ENCODE results near the gene CD300LF. TPM values are rescaled to one million over a fixed set of nuclear protein-coding genes. Genes with fewer than 3 reads are reported as not detected.

Gene CD300LF
- total RNA-seq, 2 experiments from 2014 or later: not detected

GRCh38 chr17:74695629-74696028, 17.1 kb downstream of the CD300LF start:
- Mint-ChIP-seq H3K36me3 (ENCODE audit: low read depth) (no peaks in the 10 kb centered on the region), H3K4me1 (peaks cover 2% of the 10 kb centered on the region), H3K27me3 (peaks cover 33% of the 10 kb centered on the region), H3K9me3 (peaks cover 6% of the 10 kb centered on the region), H3K4me3 (no peak overlapping the region), H3K27ac (no peak overlapping the region)
- ChIA-PET CTCF (no interaction called here), POLR2A (no interaction called here)
- DNase-seq: no peak

- CTCF ChIA-PET: no interaction called here
- H3K27ac Mint-ChIP-seq: no peak overlapping the region
- POLR2A ChIA-PET: no interaction called here
- DNase-seq: no peak
- no peak overlapping the region for H3K4me3 Mint-ChIP-seq
- peaks cover 32% of the 10 kb centered on the region for H3K27me3 Mint-ChIP-seq
- no peaks in the 10 kb centered on the region for H3K36me3 Mint-ChIP-seq (ENCODE audit: low read depth)
- peaks cover 6% of the 10 kb centered on the region for H3K9me3 Mint-ChIP-seq
- H3K4me1 Mint-ChIP-seq: peaks cover 15% of the 10 kb centered on the region
Measured at GRCh38 chr17:74694081-74694480, 18.6 kb downstream of the CD300LF start.

- H3K36me3 Mint-ChIP-seq (ENCODE audit: low read depth): no peaks in the 10 kb centered on the region
- H3K4me3 Mint-ChIP-seq: no peak overlapping the region
Measured at GRCh38 chr17:74691151-74691550, 21.6 kb downstream of the CD300LF start.

GRCh38 chr17:74690409-74690825, 22.3 kb downstream of the CD300LF start:
- Mint-ChIP-seq H3K36me3 (ENCODE audit: low read depth) (no peaks in the 10 kb centered on the region), H3K4me1 (peaks cover 26% of the 10 kb centered on the region), H3K4me3 (no peak overlapping the region), H3K27ac (no peak overlapping the region), H3K9me3 (peaks cover 6% of the 10 kb centered on the region), H3K27me3 (peaks cover 36% of the 10 kb centered on the region)
- ChIA-PET POLR2A (interaction anchor here (1.2 kb wide), 1 partner anchor 48 kb away, joined by 3 read pairs; no protein-coding TSS in a partner anchor), CTCF (interaction anchor here (3.0 kb wide), 1 partner anchor 33 kb away, joined by 15 read pairs; no protein-coding TSS in a partner anchor)
- no peak for DNase-seq

More at GRCh38 chr17:74691151-74691550, 21.6 kb downstream of the CD300LF start:
- Mint-ChIP-seq H3K27me3 (peaks cover 29% of the 10 kb centered on the region), H3K27ac (no peak overlapping the region), H3K4me1 (peaks cover 26% of the 10 kb centered on the region), H3K9me3 (peaks cover 6% of the 10 kb centered on the region)
- ChIA-PET CTCF (interaction anchor here (3.0 kb wide), 1 partner anchor 34 kb away, joined by 15 read pairs; no protein-coding TSS in a partner anchor), POLR2A (no interaction called here)
- DNase-seq: no peak

GRCh38 chr17:74687886-74688285, 24.8 kb downstream of the CD300LF start:
- Mint-ChIP-seq H3K27ac (no peak overlapping the region), H3K9me3 (no peaks in the 10 kb centered on the region), H3K4me3 (no peak overlapping the region), H3K36me3 (ENCODE audit: low read depth) (no peaks in the 10 kb centered on the region), H3K27me3 (peaks cover 32% of the 10 kb centered on the region), H3K4me1 (peaks cover 26% of the 10 kb centered on the region)
- no peak for DNase-seq
- ChIA-PET CTCF (interaction anchor here (4.2 kb wide), 1 partner anchor 49 kb away, joined by 16 read pairs; the partner anchor contains the start of gene RAB37), POLR2A (no interaction called here)

- POLR2A ChIA-PET: no interaction called here
- H3K4me3 Mint-ChIP-seq: no peak overlapping the region
- no peaks in the 10 kb centered on the region for H3K36me3 Mint-ChIP-seq (ENCODE audit: low read depth)
- H3K9me3 Mint-ChIP-seq: no peaks in the 10 kb centered on the region
- H3K27ac Mint-ChIP-seq: no peak overlapping the region
- peaks cover 28% of the 10 kb centered on the region for H3K4me1 Mint-ChIP-seq
- peaks cover 29% of the 10 kb centered on the region for H3K27me3 Mint-ChIP-seq
- no peak for DNase-seq
- CTCF ChIA-PET: interaction anchor here (1.6 to 4.2 kb wide), 2 partner anchors 29 to 50 kb away, joined by 8 to 16 read pairs; partner anchors contain the start of gene RAB37
Measured at GRCh38 chr17:74686761-74687160, 26.0 kb downstream of the CD300LF start.

GRCh38 chr17:74682471-74683190, 30.1 kb downstream of the CD300LF start:
- H3K36me3 Mint-ChIP-seq (ENCODE audit: low read depth): no peaks in the 10 kb centered on the region
- no peak for DNase-seq
- no peaks in the 10 kb centered on the region for H3K9me3 Mint-ChIP-seq
- no peak overlapping the region for H3K4me3 Mint-ChIP-seq
- peaks cover 13% of the 10 kb centered on the region for H3K4me1 Mint-ChIP-seq
- ChIA-PET POLR2A (no interaction called here), CTCF (no interaction called here)
- H3K27ac Mint-ChIP-seq: no peak overlapping the region
- peaks cover 50% of the 10 kb centered on the region for H3K27me3 Mint-ChIP-seq

- no peak overlapping the region for H3K4me3 Mint-ChIP-seq
- H3K27me3 Mint-ChIP-seq: peaks cover 52% of the 10 kb centered on the region
- DNase-seq: no peak
- no peaks in the 10 kb centered on the region for H3K36me3 Mint-ChIP-seq (ENCODE audit: low read depth)
- CTCF ChIA-PET: interaction anchor here (1.3 kb wide), 1 partner anchor 56 kb away, joined by 3 read pairs; the partner anchor contains the start of gene RAB37
- POLR2A ChIA-PET: no interaction called here
- H3K27ac Mint-ChIP-seq: no peak overlapping the region
- H3K4me1 Mint-ChIP-seq: peaks cover 19% of the 10 kb centered on the region
- no peaks in the 10 kb centered on the region for H3K9me3 Mint-ChIP-seq
Measured at GRCh38 chr17:74682028-74682427, 30.7 kb downstream of the CD300LF start.

GRCh38 chr17:74680941-74681340, 31.8 kb downstream of the CD300LF start:
- Mint-ChIP-seq H3K4me3 (no peak overlapping the region), H3K27ac (no peak overlapping the region), H3K9me3 (no peaks in the 10 kb centered on the region), H3K4me1 (peaks cover 19% of the 10 kb centered on the region), H3K27me3 (peaks cover 50% of the 10 kb centered on the region), H3K36me3 (ENCODE audit: low read depth) (no peaks in the 10 kb centered on the region)
- POLR2A ChIA-PET: interaction anchor here (2.1 kb wide), 1 partner anchor 57 kb away, joined by 5 read pairs; the partner anchor contains the start of gene RAB37
- CTCF ChIA-PET: interaction anchor here (1.3 kb wide), 1 partner anchor 57 kb away, joined by 3 read pairs; the partner anchor contains the start of gene RAB37
- no peak for DNase-seq

GRCh38 chr17:74680213-74680612, 32.5 kb downstream of the CD300LF start:
- POLR2A ChIA-PET: interaction anchor here (2.1 kb wide), 1 partner anchor 57 kb away, joined by 5 read pairs; the partner anchor contains the start of gene RAB37
- Mint-ChIP-seq H3K9me3 (no peaks in the 10 kb centered on the region), H3K4me1 (peaks cover 19% of the 10 kb centered on the region), H3K27me3 (peaks cover 45% of the 10 kb centered on the region), H3K27ac (no peak overlapping the region), H3K4me3 (no peak overlapping the region), H3K36me3 (ENCODE audit: low read depth) (no peaks in the 10 kb centered on the region)
- CTCF ChIA-PET: interaction anchor here (0.6 to 1.1 kb wide), 2 partner anchors 9 to 57 kb away, joined by 3 read pairs; no protein-coding TSS in a partner anchor
- no peak for DNase-seq

GRCh38 chr17:74679374-74679773, 33.3 kb downstream of the CD300LF start:
- ChIA-PET CTCF (interaction anchor here (1.1 to 5.4 kb wide), 3 partner anchors 10 to 58 kb away, joined by 3 to 29 read pairs (median 18); partner anchors contain the start of gene RAB37), POLR2A (no interaction called here)
- H3K27ac Mint-ChIP-seq: no peak overlapping the region
- no peaks in the 10 kb centered on the region for H3K36me3 Mint-ChIP-seq (ENCODE audit: low read depth)
- H3K27me3 Mint-ChIP-seq: peaks cover 51% of the 10 kb centered on the region
- H3K4me3 Mint-ChIP-seq: no peak overlapping the region
- no peak for DNase-seq
- H3K4me1 Mint-ChIP-seq: peaks cover 19% of the 10 kb centered on the region
- no peaks in the 10 kb centered on the region for H3K9me3 Mint-ChIP-seq

- CTCF ChIA-PET: interaction anchor here (0.8 to 5.4 kb wide), 4 partner anchors 11 to 240 kb away, joined by 3 to 29 read pairs (median 12); partner anchors contain the start of gene RAB37
- POLR2A ChIA-PET: no interaction called here
- no peak for DNase-seq
- Mint-ChIP-seq H3K27me3 (peaks cover 54% of the 10 kb centered on the region), H3K36me3 (ENCODE audit: low read depth) (no peaks in the 10 kb centered on the region), H3K4me1 (peaks cover 19% of the 10 kb centered on the region), H3K27ac (no peak overlapping the region), H3K4me3 (no peak overlapping the region), H3K9me3 (no peaks in the 10 kb centered on the region)
Measured at GRCh38 chr17:74678541-74678940, 34.2 kb downstream of the CD300LF start.

All from activated CD4-positive, alpha-beta memory T cell treated with anti-CD3 and anti-CD28 coated beads, Interleukin-2, amount 10 ng/mL, durations not matched to agents 7 days and 5 days (primary cell).